GM23338 (cell line): Measurements from ENCODE around the gene LHX4. TPM values are rescaled to one million over a fixed set of nuclear protein-coding genes. Genes with fewer than 3 reads are reported as not detected.

Experiments
- ATAC-seq: fragments of 200-7000 bp; cut with Tn5 transposase; 3 replicates; pipeline ENCODE4 v1.9.1; 2020
- DNase-seq: peaks from one replicate; pipeline ENCODE4 v3.0.0-alpha.2; 2015; ENCODE audit warnings: low spot score
- H2AFZ ChIP-seq: fragments of 200-600 bp; sonication (generic); 2 replicates; pipeline ENCODE4 v1.8.0; 2016; ENCODE audit warnings: antibody characterized with exemption, mild to moderate bottlenecking, moderate library complexity
- H3F3A ChIP-seq: fragments of 200-600 bp; sonication (generic); replicated peaks from 2 replicates; pipeline ENCODE4 v1.8.0; 2017; ENCODE audit warnings: antibody characterized with exemption, mixed run types, low read depth
- H3K27ac ChIP-seq: fragments of 200-600 bp; sonication (generic); 2 replicates; pipeline ENCODE4 v1.6.1; 2016; ENCODE audit warnings: low read depth
- H3K27me3 ChIP-seq: fragments of 200-600 bp; sonication (generic); 2 replicates; pipeline ENCODE4 v1.8.0; 2016; ENCODE audit warnings: mild to moderate bottlenecking, mixed run types, moderate library complexity; ENCODE audit not compliant: insufficient read depth
- H3K36me3 ChIP-seq: fragments of 200-600 bp; sonication (generic); 2 replicates; pipeline ENCODE4 v1.8.0; 2016; ENCODE audit warnings: mild to moderate bottlenecking; ENCODE audit not compliant: insufficient read depth
- H3K4me1 ChIP-seq: fragments of 200-600 bp; sonication (generic); 2 replicates; pipeline ENCODE4 v1.8.0; 2016; ENCODE audit warnings: mild to moderate bottlenecking, moderate library complexity; ENCODE audit not compliant: insufficient read depth
- H3K4me2 ChIP-seq: fragments of 200-600 bp; sonication (generic); 2 replicates; pipeline ENCODE4 v1.7.1; 2017; ENCODE audit warnings: mixed run types
- H3K4me3 ChIP-seq: fragments of 200-600 bp; sonication (generic); 2 replicates; pipeline ENCODE4 v1.6.1; 2016; ENCODE audit warnings: mixed run types
- H3K79me2 ChIP-seq: fragments of 200-600 bp; sonication (generic); replicated peaks from 2 replicates; pipeline ENCODE4 v1.8.0; 2017; ENCODE audit warnings: mild to moderate bottlenecking; ENCODE audit not compliant: insufficient read depth
- H3K9me2 ChIP-seq: fragments of 200-600 bp; sonication (generic); 2 replicates; pipeline ENCODE4 v1.8.0; 2017; ENCODE audit not compliant: insufficient read depth
- H4K20me1 ChIP-seq: fragments of 200-600 bp; sonication (generic); replicated peaks from 2 replicates; pipeline ENCODE4 v1.8.0; 2017; ENCODE audit warnings: mild to moderate bottlenecking; ENCODE audit not compliant: insufficient read depth
- H3K27ac Mint-ChIP-seq: 2 replicates; pipeline ENCODE4 v1.8.0; 2020; ENCODE audit warnings: inconsistent platforms, mild to moderate bottlenecking, moderate library complexity, mixed read lengths
- H3K27me3 Mint-ChIP-seq: 3 replicates; pipeline ENCODE4 v1.8.0; 2022; ENCODE audit warnings: low read depth, mild to moderate bottlenecking, moderate library complexity, mixed read lengths, inconsistent platforms; ENCODE audit not compliant: insufficient read depth, poor library complexity
- H3K36me3 Mint-ChIP-seq: 3 replicates; pipeline ENCODE4 v1.8.0; 2021; ENCODE audit warnings: low read depth, mild to moderate bottlenecking, inconsistent platforms, moderate library complexity, mixed read lengths
- H3K4me1 Mint-ChIP-seq: 3 replicates; pipeline ENCODE4 v1.8.0; 2020; ENCODE audit warnings: mild to moderate bottlenecking, inconsistent platforms, mixed read lengths
- H3K4me3 Mint-ChIP-seq: 3 replicates; pipeline ENCODE4 v1.8.0; 2021; ENCODE audit warnings: moderate library complexity, mild to moderate bottlenecking, inconsistent platforms, mixed read lengths
- H3K9me3 Mint-ChIP-seq: 3 replicates; pipeline ENCODE4 v1.8.0; 2020; ENCODE audit warnings: moderate library complexity, mild to moderate bottlenecking, inconsistent platforms, mixed read lengths
- CREB1 ChIP-seq: fragments of 250-450 bp; sonication (Bioruptor Pico); IDR thresholded peaks from 2 replicates; pipeline ENCODE4 v1.5.0; 2020; ENCODE audit warnings: low read depth, mild to moderate bottlenecking, moderate library complexity
- NANOG ChIP-seq: IDR thresholded peaks from 2 replicates; pipeline ENCODE4 v1.6.1; 2016; ENCODE audit warnings: antibody characterized with exemption, borderline replicate concordance
- ZNF114 ChIP-seq: fragments of 250-450 bp; sonication (Bioruptor Pico); IDR thresholded peaks from 2 replicates; pipeline ENCODE4 v1.5.0; 2020; ENCODE audit warnings: mild to moderate bottlenecking, moderate library complexity
- ZNF331 ChIP-seq: fragments of 250-450 bp; sonication (Bioruptor Pico); IDR thresholded peaks from 2 replicates; pipeline ENCODE4 v1.5.0; 2020; ENCODE audit warnings: low read depth, mild to moderate bottlenecking, moderate library complexity
- polyA plus RNA-seq: library from polyadenylated mRNA; unstranded; fragments of >200 nt; fragmentation: Nextera tagmentation; extraction: Ambion mirVana; gene quantifications from 2 replicates; pipeline ENCODE4 v1.2.1, GENCODE V29; 2016
- total RNA-seq: library from RNA; depleted of rRNA; stranded (reverse); fragments of >200 nt; shearing (Covaris generic); gene quantifications from 2 replicates; pipeline ENCODE4 v1.2.3, GENCODE V29; 2014
- TF ChIP-seq, protein P1 (sequence below): fragments of 250-450 bp; sonication (Bioruptor Pico); IDR thresholded peaks from 2 replicates; pipeline ENCODE4 v1.5.0; 2020; ENCODE audit warnings: mild to moderate bottlenecking, moderate library complexity
- TF ChIP-seq, protein P2 (sequence below): IDR thresholded peaks from 2 replicates; pipeline ENCODE4 v1.6.1; 2016; ENCODE audit warnings: antibody characterized with exemption

The LHX4 gene
- total and polyA plus RNA-seq, 2 experiments from 2014 or later: 1.4 to 2.5 TPM

DNA sequence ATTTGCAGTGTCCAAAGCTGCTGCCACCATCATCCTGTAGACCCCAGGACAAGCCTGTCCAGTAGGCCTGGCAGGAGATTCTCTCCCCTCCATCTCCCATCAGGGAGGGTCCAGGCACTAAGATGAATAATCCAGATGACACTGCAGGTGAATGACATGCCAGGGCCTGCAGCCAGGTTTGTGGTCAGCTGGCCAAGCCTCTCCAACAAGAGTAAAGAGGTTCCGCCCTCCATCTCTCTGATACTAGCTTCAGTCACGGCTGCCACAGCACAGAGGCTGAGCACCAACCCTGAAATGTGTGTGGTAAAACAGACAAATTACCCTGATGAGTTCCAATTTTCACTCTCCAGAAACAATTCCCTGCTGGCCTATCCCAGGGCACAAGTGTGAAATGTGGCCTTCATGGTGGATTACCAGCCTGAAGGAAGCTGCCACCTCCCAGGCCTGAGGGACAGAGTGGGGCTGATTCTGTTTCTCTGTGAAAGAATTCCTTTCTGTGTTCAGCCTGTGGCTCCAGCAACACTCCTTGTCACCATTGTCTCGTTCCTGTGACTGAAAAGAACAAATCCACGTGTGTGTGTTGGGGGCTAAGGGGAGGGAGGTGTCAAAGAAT lies 19.9 kb upstream of the LHX4 start (continued):
- TF ChIP-seq, protein P1, sequence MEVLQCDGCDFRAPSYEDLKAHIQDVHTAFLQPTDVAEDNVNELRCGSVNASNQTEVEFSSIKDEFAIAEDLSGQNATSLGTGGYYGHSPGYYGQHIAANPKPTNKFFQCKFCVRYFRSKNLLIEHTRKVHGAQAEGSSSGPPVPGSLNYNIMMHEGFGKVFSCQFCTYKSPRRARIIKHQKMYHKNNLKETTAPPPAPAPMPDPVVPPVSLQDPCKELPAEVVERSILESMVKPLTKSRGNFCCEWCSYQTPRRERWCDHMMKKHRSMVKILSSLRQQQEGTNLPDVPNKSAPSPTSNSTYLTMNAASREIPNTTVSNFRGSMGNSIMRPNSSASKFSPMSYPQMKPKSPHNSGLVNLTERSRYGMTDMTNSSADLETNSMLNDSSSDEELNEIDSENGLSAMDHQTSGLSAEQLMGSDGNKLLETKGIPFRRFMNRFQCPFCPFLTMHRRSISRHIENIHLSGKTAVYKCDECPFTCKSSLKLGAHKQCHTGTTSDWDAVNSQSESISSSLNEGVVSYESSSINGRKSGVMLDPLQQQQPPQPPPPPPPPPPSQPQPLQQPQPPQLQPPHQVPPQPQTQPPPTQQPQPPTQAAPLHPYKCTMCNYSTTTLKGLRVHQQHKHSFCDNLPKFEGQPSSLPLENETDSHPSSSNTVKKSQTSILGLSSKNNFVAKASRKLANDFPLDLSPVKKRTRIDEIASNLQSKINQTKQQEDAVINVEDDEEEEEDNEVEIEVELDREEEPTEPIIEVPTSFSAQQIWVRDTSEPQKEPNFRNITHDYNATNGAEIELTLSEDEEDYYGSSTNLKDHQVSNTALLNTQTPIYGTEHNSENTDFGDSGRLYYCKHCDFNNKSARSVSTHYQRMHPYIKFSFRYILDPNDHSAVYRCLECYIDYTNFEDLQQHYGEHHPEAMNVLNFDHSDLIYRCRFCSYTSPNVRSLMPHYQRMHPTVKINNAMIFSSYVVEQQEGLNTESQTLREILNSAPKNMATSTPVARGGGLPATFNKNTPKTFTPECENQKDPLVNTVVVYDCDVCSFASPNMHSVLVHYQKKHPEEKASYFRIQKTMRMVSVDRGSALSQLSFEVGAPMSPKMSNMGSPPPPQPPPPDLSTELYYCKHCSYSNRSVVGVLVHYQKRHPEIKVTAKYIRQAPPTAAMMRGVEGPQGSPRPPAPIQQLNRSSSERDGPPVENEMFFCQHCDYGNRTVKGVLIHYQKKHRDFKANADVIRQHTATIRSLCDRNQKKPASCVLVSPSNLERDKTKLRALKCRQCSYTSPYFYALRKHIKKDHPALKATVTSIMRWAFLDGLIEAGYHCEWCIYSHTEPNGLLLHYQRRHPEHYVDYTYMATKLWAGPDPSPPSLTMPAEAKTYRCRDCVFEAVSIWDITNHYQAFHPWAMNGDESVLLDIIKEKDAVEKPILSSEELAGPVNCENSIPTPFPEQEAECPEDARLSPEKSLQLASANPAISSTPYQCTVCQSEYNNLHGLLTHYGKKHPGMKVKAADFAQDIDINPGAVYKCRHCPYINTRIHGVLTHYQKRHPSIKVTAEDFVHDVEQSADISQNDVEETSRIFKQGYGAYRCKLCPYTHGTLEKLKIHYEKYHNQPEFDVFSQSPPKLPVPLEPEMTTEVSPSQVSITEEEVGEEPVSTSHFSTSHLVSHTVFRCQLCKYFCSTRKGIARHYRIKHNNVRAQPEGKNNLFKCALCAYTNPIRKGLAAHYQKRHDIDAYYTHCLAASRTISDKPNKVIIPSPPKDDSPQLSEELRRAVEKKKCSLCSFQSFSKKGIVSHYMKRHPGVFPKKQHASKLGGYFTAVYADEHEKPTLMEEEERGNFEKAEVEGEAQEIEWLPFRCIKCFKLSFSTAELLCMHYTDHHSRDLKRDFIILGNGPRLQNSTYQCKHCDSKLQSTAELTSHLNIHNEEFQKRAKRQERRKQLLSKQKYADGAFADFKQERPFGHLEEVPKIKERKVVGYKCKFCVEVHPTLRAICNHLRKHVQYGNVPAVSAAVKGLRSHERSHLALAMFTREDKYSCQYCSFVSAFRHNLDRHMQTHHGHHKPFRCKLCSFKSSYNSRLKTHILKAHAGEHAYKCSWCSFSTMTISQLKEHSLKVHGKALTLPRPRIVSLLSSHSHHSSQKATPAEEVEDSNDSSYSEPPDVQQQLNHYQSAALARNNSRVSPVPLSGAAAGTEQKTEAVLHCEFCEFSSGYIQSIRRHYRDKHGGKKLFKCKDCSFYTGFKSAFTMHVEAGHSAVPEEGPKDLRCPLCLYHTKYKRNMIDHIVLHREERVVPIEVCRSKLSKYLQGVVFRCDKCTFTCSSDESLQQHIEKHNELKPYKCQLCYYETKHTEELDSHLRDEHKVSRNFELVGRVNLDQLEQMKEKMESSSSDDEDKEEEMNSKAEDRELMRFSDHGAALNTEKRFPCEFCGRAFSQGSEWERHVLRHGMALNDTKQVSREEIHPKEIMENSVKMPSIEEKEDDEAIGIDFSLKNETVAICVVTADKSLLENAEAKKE: no peak

GRCh38 chr1:180211156-180211859 lies 18.8 kb upstream of the LHX4 start:
- TF ChIP-seq ZNF114 (CRISPR knock-in tag): no peak
- TF ChIP-seq ZNF331 (CRISPR knock-in tag): no peak
- TF ChIP-seq CREB1: no peak
- TF ChIP-seq, protein P2, sequence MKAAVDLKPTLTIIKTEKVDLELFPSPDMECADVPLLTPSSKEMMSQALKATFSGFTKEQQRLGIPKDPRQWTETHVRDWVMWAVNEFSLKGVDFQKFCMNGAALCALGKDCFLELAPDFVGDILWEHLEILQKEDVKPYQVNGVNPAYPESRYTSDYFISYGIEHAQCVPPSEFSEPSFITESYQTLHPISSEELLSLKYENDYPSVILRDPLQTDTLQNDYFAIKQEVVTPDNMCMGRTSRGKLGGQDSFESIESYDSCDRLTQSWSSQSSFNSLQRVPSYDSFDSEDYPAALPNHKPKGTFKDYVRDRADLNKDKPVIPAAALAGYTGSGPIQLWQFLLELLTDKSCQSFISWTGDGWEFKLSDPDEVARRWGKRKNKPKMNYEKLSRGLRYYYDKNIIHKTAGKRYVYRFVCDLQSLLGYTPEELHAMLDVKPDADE: no peak
- no peak for TF ChIP-seq NANOG
- TF ChIP-seq, protein P1: no peak
- H3K79me2 ChIP-seq: no peaks in the 10 kb centered on the region
- H3K36me3 ChIP-seq: no peaks in the 10 kb centered on the region
- Mint-ChIP-seq H3K36me3 (no peaks in the 10 kb centered on the region), H3K27ac (no peak overlapping the region), H3K27me3 (peaks cover 12% of the 10 kb centered on the region), H3K4me1 (peaks cover 8% of the 10 kb centered on the region), H3K9me3 (no peaks in the 10 kb centered on the region), H3K4me3 (no peak overlapping the region)
- H3K9me2 ChIP-seq: no peaks in the 10 kb centered on the region
- H3K27ac ChIP-seq: no peak overlapping the region
- H2AFZ ChIP-seq: no peak overlapping the region
- no peaks in the 10 kb centered on the region for H4K20me1 ChIP-seq
- no peaks in the 10 kb centered on the region for H3K4me1 ChIP-seq
- ATAC-seq (no peak), DNase-seq (no peak)
- H3K27me3 ChIP-seq: no peaks in the 10 kb centered on the region
- H3K4me3 ChIP-seq: no peak overlapping the region
- no peaks in the 10 kb centered on the region for H3F3A ChIP-seq
- H3K4me2 ChIP-seq: no peak overlapping the region
